GM12891 (cell line): Measurements from ENCODE around the gene TBR1.

ENCODE experiments used
- POLR2A ChIP-seq: IDR thresholded peaks from 2 replicates; pipeline ENCODE4 v1.6.1; 2011; ENCODE audit warnings: low read depth, low read length, control low read depth
- TAF1 ChIP-seq: IDR thresholded peaks from 2 replicates; pipeline ENCODE4 v1.6.1; 2011; ENCODE audit warnings: low read depth, low read length, control low read depth

DNA sequence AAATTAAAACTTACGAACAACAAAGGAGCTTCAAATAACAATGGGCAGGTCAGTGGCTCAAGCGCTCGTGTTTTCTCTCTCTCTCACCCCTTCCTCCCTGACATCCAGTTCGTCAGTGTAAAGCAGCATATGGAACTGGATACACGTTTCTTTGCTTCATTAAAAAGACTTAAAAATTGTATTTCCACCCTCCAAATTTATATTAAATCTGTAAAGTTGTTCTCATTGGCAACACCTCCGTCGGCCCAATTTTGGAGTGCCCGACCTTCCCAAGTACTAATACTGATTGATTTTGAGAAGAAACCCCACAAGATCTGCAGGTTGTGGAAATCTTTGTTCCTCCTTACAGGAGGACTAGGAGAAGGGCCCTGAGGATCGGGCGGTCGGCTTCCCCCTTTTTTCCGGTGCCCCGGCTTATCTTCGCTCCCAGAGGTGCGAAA lies 2.2 kb downstream of the TBR1 start:
- no peak for TF ChIP-seq POLR2A
- no peak for TF ChIP-seq TAF1
